Measurements from ENCODE around the gene ADTRP.

ADTRP gene

DNA sequence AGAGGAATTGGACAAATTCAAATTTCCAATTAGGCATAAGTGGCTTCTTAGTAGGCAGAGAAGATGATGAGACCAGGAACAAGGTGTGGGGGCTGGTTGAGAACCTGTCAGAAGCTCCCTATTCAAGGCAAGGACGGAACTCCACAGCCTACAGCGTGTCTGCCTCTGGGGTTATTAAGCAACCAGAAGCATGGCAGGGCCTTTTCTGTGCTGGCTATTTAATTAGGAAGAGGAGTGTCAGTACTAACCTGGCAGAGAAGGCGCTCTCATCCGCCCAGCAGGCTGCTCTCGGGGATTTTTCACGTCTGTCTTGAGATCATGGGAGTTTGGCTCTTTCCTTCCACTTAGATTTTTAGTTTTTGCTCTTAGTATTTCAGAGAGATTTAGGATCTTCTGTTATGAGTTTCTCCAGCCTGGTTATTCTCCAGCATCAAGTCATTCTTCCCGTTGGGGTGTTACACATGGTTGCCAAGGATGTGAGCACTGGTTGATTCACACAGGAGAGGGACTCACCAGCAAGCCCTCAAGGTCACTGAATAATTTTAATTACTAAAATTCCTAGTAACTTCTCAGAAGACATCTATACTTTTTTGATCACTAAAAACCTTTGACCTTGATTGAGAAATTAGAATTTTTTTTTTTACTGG lies 23.9 kb downstream of the ADTRP start:
- no peak for DNase-seq

DNA sequence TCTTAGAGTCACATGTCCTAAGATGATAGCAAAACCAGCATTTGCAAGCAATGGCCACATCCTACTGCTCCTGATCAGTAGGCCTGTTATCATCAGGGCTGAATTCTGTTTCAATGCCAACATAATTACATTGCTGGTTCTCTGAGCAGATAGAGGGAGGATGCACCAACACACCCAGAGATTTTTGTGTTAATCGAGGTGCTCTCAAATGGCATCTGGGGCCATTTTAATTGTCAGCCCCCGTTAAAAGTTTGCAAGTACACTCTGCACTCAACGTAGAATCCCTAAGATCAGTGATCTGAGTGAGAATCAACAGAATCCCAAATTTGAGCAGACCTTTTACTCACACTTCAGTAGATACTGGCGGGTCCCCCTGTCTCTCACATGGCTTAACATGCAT lies 24.8 kb downstream of the ADTRP start:
- DNase-seq: no peak

DNA sequence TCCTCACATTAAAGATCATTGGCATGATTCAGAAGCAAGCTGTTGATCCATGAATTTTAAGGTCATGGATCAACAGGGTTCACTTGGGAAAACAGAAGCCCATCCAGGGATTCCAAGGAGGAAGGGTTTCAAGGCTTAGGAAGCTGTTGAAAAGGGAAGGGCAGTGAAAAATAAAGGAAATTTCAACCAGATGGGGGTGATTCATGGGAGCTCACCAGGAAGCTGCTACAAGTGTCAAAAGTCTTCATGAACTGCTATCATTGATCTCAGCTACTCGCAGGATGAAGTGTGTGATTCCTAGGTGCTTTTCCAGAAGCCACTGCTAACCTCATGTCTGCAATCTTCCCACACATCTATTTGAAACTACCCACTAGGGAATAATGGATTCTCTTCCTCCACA lies 26.2 kb downstream of the ADTRP start:
- no peak for DNase-seq

DNA sequence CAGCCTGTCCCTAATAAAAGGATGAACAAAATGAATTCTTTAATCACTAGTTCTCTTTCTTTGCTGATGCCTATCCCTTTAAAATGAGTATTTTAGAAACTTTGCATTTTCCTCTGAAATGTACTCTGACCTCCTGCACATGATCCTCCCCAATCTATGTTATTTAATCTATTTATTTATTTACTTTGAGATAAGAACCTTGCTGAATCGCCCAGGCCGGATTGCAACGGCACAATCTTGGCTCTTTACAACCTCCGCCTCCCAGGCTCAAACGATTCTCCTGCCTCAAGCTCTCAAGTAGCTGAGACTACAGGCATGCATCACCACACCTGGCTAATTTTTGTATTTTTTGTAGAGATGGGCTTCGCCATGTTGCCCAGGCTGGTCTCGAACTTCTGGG lies 27.9 kb downstream of the ADTRP start:
- DNase-seq: no peak

DNA sequence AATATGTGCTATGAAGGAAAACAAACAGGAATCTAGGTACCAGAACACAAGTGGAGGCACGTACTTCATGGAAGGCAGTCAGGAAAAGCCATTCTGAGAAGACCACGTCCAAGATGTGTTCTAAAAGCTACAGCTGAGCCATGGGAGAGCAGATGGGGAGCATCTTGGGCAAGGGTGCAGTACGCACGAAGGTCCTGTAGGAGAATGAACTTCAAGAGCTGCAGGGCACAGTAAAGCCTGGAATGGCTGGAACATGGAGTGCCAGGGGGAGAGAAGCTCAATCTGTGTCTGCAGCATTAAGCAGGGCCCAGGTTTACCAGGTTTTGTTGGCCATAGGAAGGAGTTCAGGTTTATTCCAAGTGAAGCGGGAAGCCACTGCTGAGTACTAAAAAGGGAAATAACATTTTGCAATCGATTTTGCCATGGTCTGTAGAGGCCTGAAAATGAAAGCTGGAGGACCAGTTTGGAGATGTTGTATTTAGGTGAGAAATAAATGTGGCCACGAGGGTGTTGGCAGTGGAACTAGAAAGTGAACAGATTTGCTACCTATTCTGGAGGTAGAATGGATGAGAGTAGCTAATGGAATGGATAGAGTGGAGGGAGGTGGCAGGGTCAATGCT lies 29.9 kb downstream of the ADTRP start:
- no peak for DNase-seq

DNA sequence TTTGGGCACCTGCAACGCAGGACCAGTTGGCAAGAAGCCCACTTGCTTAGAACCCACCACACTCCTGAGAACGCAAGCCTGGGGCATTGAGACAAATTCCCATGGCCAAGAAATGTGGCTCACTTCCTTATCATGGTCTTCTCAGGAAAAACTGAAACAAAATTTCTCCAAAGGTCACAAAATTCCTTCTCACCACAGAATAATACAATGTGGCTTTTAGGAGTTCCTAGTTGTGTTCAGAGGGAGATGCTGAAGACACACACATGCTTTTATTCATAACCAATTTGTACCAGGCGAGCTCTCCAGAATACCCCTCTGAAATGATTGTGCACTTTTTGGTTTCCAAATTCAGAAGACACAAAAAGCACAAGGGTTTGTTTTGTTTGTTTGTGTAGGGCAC lies 31.6 kb downstream of the ADTRP start:
- no peak for DNase-seq

DNA sequence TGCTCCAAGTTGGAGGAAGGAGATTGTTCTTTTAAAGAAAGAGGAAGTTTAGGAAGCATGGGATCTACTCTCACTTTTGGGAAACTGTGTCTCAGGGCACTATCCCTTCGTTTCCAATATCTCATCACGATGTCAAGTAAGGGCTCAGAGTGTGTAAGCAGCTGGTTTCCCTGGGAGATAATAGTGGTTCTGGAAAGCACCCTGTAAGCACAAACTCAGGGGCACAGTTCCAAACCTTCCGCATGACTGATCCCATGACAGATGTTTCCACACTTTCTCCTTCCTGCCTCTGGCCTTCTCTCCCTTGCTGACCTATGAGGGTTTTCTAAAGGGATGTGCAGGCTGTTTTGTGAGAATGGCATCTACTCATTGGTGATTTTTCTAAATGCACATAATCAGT lies 33.9 kb downstream of the ADTRP start:
- no peak for DNase-seq

DNA sequence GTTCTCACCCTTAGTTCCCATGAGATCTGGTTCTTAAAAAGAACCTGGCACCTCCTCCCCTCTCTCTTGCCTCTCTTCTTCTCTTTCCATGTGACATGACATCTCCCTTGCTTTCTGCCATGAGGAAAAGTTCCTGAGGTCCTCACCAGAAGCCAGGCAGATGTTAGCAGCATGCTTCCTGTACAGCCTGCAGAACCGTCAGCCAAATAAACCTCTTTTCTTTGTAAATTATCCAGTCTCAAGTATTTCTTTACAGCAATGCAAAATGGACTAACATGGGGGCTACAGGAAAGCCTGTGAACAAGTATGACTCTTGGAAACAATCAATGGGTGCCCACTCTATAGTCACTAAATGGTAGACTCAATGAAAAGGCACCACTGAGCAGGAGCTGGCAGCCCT lies 34.5 kb downstream of the ADTRP start:
- DNase-seq: no peak

DNA sequence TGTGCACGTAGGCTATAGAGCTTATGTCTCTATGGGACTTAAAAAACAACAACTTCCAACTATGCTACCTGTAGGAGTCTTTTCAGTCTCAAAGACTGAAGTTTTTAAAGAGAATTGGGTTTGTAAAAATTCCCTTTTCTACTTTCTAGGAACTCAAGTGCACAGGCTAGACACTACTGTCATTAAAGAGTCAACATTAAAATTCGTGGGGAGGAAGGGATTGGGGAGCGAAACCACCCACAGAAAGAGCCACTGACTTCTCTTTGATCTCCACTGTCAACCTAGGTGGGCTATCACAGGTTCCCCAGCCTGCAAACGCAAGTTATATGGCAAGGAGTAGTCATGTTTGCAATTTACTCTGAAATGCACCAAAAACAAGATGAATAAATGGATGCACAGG lies 37.7 kb downstream of the ADTRP start:
- DNase-seq: no peak

DNA sequence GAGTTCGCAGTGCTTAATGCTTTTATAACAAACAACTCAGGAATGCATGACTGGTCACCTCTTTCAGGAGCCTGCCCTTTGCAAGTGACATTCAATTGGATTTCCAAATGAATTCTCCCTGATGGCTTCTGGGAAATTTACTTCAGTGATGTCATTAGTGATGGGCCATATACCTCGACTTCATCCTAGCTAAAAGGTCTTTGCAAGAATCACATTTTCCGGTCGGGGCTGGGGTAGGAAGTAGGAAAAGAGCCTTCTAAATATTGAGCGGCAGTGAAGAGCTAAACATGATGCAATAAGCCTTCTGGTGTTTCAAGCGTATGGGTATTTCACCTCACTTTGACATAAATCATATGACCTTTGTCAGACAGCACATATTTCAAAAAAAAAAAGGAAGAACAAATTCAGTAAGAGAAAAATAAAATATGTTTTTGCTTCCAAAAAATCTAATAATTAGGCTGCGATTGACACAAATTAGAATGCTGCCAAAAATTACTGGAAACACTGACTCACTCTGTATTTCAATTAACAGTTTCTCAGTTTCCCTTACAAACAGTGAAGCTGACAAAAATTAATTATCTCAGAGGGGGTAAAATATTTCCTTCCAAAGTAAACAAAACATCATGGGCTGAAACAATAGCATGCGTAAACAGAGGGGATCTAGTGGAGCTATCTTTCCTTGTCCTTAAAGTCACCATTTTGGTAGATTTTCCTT lies 39.8 kb downstream of the ADTRP start:
- DNase-seq: no peak

DNA sequence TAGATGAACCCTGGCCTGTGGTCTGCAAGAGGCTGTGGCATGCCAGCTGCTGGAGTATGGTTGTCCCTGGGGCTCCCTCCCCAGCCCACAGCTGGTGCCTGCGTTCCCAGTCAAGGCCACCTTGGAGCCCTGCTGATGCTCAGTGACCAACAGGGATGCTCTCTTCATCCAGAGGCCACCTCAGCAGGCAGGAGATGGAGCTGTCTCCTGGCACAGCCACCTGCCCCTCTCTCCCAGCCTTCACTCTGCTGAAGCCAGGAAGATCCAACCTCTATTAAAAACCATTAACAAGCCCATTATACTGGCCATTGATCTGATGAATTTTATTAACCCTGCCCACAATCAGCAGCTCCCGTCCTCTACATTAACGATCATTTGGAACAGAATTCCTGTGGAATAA lies 40.4 kb downstream of the ADTRP start:
- DNase-seq: no peak

DNA sequence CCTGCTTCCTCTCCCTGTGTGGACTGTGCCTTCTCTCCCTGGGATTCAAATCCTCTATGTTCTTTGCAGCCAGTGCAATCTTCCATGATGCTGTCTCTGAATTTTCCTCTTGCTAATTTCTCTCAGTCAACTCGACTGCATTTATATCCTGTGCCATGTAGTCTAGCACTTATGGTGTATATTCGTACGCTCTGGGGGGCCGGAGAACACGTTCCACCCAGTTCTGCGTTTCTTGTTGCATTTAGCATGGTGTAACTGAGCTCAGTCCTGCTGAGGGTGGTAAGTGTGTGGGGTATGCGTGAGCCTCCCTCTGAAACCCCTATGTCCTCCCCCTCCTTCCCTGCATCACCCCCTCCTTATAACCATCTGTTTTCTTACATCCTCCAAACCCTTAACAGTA lies 42.0 kb downstream of the ADTRP start:
- DNase-seq: no peak

DNA sequence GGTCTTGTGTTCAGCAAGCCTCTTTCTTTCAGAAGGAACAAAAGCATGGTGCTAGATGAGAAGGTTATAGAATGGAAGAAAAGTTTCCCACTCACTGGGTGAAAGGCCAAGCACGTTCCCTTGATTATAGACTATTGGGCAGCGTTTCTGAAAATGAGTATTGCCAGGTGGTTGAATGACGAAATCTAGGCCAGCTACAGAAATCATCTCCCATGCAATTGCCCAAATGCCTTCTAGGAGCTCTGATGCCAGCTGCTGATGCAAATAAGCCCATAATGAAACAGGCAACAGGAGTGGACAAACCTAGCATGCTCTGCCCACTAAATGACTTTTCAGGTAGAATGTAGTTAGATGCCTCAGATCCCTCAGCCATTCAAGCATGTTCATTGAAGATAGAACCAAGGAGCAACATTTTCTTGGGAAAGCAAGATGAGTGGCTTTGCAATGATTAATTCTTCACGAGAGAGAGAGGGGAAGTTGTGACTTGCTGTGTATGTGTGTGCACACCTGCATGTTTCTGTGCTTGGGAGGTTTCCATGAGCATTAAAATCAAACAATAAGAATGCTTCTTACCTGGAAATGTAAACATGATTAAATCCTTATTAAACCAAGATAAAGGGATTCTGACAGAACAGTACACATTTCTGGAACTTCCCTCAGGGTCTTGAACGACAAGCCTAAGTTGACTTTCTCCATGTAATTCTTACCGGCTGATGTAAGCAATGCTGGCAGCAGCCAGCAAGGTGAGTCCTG lies 43.6 kb downstream of the ADTRP start:
- no peak for DNase-seq

DNA sequence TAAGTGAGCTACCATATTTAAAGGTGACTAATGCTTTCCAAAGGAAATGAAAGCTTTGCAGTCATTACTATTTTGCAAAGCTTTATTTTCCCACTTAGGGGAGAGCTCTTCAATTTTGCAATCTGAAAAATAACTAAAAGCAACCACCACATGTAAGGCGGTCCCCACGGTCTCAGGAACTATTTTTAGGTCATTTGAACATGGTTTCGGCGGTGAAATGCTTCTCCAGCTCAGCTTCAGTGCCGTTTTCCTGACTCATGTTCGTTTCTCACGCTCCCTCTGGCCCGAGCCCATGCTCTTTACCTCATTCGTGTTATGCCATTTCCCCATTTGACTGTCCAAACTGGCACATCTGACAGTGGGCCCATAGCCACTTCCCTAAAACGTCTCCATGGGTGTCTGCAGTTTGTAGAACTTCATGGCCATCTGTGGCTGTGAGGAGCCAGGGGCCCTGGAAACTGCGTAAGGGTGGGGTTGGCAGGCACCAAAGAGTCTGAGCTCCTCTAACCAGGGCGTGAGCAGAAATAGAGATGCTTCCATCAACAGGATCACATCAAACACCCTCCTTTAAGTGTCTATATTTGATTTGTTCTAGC lies 46.5 kb downstream of the ADTRP start:
- DNase-seq: peak; percentile 70

DNA sequence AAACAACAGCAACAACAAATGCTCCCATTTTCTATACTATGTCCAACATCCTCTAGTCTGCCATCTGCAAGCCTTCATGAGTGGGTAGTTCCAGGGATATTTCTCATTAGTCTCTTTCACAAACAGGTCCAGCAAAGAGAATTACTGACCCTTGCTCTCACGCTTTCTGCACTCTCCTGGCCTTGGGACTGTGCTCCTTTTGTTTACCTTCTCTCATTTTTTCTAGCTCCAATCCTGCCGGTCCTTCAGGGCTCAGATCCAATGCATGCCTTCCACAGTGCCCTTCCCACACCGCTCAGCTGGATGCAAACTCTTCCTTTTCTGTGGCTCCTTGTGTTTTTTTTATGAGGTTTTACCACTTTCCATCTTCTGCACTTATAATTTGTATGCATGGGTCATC lies 47.2 kb downstream of the ADTRP start:
- no peak for DNase-seq

DNA sequence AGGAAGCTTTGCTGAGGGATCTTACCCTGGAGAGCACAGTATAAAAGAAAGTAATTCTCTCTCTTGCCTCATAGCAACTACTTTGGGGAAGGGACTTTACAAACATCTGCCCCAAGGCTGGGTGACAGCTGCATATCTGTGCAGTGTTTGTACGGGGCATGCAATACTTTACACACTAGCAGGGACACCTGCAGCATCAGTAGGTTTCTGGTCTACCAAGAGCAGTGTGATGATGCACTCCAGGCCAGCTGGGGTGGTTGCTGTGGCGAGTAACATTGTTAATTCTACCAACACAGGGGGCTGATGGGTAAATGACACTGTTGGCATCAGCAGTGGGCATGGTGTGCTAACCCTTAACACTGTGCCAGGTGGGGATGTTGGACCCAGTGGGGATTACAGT lies 48.0 kb downstream of the ADTRP start:
- no peak for DNase-seq

DNA sequence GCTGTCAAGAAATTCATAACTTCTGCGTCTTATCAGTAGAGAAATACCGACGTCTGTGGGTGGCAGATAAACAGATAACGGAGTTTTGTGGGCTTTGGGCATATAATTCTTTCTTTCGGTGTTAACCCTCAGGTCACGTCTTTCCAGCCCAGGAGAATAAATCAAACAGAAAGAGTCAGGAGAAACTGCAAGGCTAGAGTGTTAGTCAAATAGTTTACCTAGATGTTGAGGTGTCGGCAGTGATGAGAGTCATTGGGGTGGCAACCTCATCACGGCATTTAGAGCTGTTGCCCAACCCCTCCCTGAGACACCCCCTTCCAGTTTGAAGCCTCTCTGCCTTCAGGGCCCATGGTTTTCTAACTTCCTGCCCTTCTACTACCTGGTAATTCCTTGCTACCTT lies 49.5 kb downstream of the ADTRP start:
- DNase-seq: peak; percentile 62

DNA sequence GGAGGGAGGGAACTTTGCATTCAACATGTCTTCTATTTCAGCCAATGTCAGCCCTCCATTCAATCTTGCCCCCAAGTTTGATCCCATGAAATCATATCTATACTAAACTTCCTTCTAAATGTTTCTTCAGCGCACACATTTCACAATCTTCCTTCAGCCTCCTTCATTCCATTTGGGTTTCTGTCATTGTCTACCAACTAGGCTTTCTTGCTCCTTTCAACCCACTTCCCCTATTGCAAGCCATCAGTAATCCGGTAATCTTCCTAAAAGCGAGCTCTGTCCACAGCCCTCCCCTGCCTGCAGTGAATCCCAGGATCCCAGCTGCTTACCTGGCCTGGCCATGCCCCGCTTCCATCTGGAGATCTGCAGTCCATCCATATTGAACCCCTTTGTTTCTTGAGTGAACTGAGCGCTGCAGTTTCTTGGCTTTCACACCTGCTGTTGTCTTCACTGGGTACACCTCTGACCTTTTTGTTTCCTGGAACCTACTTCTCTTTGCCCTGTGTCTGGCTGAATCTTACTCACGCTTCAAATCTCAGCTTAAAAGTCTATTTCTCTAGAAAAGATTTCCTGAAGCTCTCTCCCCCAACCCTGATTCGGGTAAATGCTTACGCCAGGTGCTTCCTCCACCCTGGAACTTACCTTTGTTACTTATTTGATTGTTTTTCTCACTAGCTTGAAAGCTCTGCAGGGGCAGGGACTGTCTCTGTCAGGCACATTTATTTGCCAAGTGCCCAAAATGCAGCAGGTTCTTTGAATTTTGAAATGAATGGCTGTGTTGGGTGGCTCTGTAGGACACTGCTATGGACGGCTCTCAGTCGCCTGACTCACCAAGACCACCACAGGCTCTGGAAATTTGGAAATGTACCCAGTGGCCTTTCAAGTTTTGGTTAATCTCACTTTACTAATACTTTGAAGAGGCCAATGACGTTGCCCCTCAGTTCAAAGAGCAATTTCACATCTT lies 50.3 kb downstream of the ADTRP start:
- no peak for DNase-seq

DNA sequence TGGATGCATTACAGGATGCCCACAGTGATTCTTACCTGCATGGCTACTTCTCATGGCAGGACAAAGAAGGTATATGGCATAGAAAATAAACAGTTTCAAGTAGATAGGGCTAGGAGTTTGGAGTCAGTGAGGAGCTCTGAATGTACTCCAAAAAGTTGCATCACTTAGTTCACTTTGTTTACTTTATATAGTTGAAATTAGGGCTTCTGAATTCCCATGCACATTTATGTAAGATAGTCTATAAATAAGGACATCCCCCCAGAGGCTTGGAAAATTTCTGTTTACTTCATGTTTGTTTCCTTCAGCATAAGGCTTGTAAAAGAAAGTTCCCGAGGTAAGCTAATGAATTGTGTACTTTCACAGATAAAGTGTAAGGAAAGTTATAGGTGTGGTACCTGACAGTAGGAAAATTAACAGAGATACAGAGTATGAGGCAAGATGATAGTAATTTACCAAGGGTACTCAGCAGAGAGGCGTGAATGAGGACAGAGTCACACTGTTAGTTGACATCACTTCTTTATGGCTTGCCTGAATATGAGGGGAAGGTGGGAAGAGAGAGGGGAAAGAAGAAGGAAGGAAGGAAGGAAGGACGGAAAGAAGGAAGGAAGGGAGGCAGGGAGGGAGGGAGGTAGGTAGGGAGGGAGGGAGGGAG lies 51.1 kb downstream of the ADTRP start:
- no peak for DNase-seq

DNA sequence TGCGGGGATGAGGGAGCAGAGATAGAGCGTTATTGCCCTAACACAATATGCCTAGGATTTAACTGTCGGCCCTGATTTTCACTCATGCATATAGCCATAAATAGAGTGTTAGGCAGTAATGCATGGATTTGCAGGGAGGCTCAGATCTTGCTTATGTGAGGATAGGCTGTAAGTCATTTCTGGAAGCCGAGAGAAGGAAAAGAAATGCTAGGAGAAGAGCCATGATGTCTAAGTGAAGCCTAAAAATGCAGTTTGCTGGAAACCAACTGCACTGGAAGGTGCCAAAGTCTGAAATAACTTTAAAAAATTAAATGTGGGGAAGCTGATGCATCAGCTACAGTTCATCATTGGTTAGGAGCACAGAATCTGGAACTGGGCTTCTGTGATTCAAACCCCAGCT lies 54.3 kb downstream of the ADTRP start:
- no peak for DNase-seq

DNA sequence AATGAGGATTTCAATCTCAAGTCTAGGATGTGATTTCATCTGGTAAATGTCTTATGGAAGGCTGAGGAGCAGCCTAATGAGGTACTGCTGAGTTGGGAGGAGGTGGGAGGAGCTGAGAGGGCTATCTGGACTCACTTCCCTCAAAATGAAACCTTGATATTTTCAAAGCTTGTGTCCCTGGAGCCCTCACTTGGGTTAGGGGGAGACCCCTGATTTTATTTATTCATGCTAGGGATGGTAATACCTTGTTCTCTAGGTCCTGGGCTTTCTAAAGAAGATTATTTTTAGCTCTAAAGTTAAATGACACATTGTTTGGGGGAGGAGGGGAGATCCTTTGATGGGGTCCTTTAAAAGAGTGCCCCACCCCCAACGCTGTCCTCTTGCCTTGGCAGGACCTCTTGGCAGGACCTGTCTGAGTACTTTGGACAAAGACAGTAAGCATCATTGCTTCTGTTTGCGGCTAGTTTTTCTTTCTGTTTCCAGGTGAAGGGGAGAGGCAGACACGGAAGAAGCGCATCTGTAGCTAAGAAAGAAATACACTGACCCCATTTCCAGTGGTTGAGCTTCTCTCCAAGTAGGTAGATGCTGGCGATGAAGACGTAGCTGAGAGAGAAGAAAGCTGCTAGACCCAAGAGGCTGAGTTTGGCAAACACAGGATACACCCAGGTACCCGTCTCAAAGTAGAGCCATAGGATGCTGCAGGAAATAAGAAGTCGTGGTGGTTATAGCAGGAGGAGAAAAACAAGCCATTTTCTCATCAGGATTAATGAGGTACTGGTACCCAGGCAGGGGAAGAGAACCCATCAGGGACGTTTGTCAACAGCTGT lies 55.6 kb downstream of the ADTRP start:
- no peak for DNase-seq

All from stimulated activated naive CD4-positive, alpha-beta T cell treated with Interleukin-2 at 50 U/mL for 16 hours (primary cell).